WERI-Rb-1 (cell line): ENCODE results near the gene TAF8.

Experiments
- DNase-seq: peaks from one replicate; pipeline ENCODE4 v3.0.0-alpha.2; 2020
- H3K27ac ChIP-seq: fragments of 250-450 bp; sonication (Bioruptor Pico); 2 replicates; pipeline ENCODE4 v1.5.1; 2020; ENCODE audit warnings: mild to moderate bottlenecking, moderate library complexity
- H3K27me3 ChIP-seq: fragments of 250-450 bp; sonication (Bioruptor Pico); 2 replicates; pipeline ENCODE4 v1.5.1; 2021; ENCODE audit warnings: mild to moderate bottlenecking, low read depth, moderate library complexity; ENCODE audit not compliant: insufficient read depth, severe bottlenecking
- H3K36me3 ChIP-seq: fragments of 250-450 bp; sonication (Bioruptor Pico); 2 replicates; pipeline ENCODE4 v1.5.1; 2020; ENCODE audit warnings: mild to moderate bottlenecking, moderate library complexity
- H3K4me3 ChIP-seq: 2 replicates; pipeline ENCODE4 v1.5.1; 2011; ENCODE audit warnings: low read depth, mild to moderate bottlenecking, control low read depth, low read length
- H3K9me3 ChIP-seq: fragments of 250-450 bp; sonication (Bioruptor Pico); 2 replicates; pipeline ENCODE4 v1.5.1; 2021; ENCODE audit warnings: mild to moderate bottlenecking, moderate library complexity; ENCODE audit not compliant: severe bottlenecking
- CTCF ChIP-seq: IDR thresholded peaks from 2 replicates; pipeline ENCODE4 v1.5.1; 2011; ENCODE audit warnings: low read depth, mild to moderate bottlenecking, control low read depth, inconsistent platforms, low read length

TAF8 gene

GRCh38 chr6:42020967-42021366 is 29.4 kb upstream of the TAF8 start:
- no peak for TF ChIP-seq CTCF
- DNase-seq, result no peak
- Histone ChIP-seq H3K9me3 (no peaks in the 10 kb centered on the region), H3K36me3 (no peaks in the 10 kb centered on the region), H3K4me3 (no peak overlapping the region), H3K27ac (no peak overlapping the region), H3K27me3 (no peaks in the 10 kb centered on the region)

- Histone ChIP-seq H3K9me3 (no peaks in the 10 kb centered on the region), H3K27ac (no peak overlapping the region), H3K4me3 (no peak overlapping the region), H3K36me3 (no peaks in the 10 kb centered on the region), H3K27me3 (no peaks in the 10 kb centered on the region)
- DNase-seq, result no peak
- TF ChIP-seq CTCF, result no peak
Measured at GRCh38 chr6:42021847-42022754, 28.2 kb upstream of the TAF8 start.

- no peak for DNase-seq
- H3K27ac ChIP-seq, result no peak overlapping the region
Measured at GRCh38 chr6:42022755-42023384, 27.5 kb upstream of the TAF8 start.

GRCh38 chr6:42025066-42025844 is 25.1 kb upstream of the TAF8 start:
- H3K36me3 ChIP-seq, result no peaks in the 10 kb centered on the region
- H3K9me3 ChIP-seq, result no peaks in the 10 kb centered on the region
- no peak for TF ChIP-seq CTCF
- H3K4me3 ChIP-seq, result no peak overlapping the region
- DNase-seq, result no peak
- H3K27ac ChIP-seq, result no peak overlapping the region
- no peaks in the 10 kb centered on the region for H3K27me3 ChIP-seq

More at GRCh38 chr6:42022755-42023384, 27.5 kb upstream of the TAF8 start:
- Histone ChIP-seq H3K9me3 (no peaks in the 10 kb centered on the region), H3K36me3 (no peaks in the 10 kb centered on the region), H3K27me3 (no peaks in the 10 kb centered on the region), H3K4me3 (no peak overlapping the region)
- no peak for TF ChIP-seq CTCF

GRCh38 chr6:42025845-42026243 is 24.5 kb upstream of the TAF8 start:
- no peaks in the 10 kb centered on the region for H3K9me3 ChIP-seq
- no peak for TF ChIP-seq CTCF
- no peak for DNase-seq
- no peak overlapping the region for H3K4me3 ChIP-seq
- no peak overlapping the region for H3K27ac ChIP-seq
- no peaks in the 10 kb centered on the region for H3K27me3 ChIP-seq
- H3K36me3 ChIP-seq, result no peaks in the 10 kb centered on the region
